Testis (tissue), 2 donors: ENCODE results near the gene ARHGEF37.

Source experiments
- POLR2A ChIP-seq: fragments of 450-650 bp; IDR thresholded peaks from one replicate; pipeline ENCODE4 v1.6.1; 2017; ENCODE audit warnings: antibody characterized with exemption, mild to moderate bottlenecking, moderate library complexity
- TF ChIP-seq, protein P1 (sequence below), 3 experiments: fragments of 450-650 bp in 2 of 3; fragments of 200-600 bp in 1 of 3; sonication (generic) in 1 of 3; IDR thresholded peaks; one replicate each; pipeline ENCODE4 v1.5.1; 2016 to 2019; ENCODE audit warnings: antibody characterized with exemption in 3 of 3, mild to moderate bottlenecking in 2 of 3, moderate library complexity in 1 of 3

DNA sequence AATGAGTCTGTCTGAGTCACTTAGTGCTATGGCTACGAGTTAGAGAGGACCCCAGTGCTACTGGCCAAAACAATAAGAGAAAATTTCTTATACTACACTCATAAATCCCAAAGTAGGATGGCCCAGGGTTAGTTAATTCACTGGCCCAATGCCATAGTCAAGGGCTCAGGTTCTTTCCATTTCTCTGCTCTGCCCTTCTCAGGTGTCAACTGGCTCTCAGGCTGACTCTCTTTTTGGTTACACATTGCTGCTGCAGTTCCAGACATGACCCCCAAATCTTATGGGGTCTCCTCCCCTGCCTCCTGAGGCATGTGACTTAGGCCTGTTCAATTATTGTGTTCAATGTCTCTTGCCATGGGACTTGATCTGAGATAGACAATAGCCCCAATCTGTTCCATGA is 70.4 kb downstream of the ARHGEF37 start:
- no peak for TF ChIP-seq POLR2A
- TF ChIP-seq, protein P1, sequence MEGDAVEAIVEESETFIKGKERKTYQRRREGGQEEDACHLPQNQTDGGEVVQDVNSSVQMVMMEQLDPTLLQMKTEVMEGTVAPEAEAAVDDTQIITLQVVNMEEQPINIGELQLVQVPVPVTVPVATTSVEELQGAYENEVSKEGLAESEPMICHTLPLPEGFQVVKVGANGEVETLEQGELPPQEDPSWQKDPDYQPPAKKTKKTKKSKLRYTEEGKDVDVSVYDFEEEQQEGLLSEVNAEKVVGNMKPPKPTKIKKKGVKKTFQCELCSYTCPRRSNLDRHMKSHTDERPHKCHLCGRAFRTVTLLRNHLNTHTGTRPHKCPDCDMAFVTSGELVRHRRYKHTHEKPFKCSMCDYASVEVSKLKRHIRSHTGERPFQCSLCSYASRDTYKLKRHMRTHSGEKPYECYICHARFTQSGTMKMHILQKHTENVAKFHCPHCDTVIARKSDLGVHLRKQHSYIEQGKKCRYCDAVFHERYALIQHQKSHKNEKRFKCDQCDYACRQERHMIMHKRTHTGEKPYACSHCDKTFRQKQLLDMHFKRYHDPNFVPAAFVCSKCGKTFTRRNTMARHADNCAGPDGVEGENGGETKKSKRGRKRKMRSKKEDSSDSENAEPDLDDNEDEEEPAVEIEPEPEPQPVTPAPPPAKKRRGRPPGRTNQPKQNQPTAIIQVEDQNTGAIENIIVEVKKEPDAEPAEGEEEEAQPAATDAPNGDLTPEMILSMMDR (IDR thresholded peaks at IDR 0.05): no peak
